Measurements from ENCODE around the gene ACSF2.

GRCh38 chr17:50473901-50474300 is 47.9 kb downstream of the ACSF2 start:
- TF ChIP-seq CTCF (IDR thresholded peaks at IDR 0.05; ENCODE audit: insufficient read depth, low read length): no peak
- no peak for TF ChIP-seq GABPA (IDR thresholded peaks at IDR 0.05; ENCODE audit: low read depth)
- no peak for TF ChIP-seq POLR2AphosphoS5 (IDR thresholded peaks at IDR 0.05; ENCODE audit: low read depth)
- TF ChIP-seq REST (IDR thresholded peaks at IDR 0.05; ENCODE audit: insufficient replicate concordance, low read depth): no peak
